Measurements from ENCODE around the gene BTG1. TPM values are rescaled to one million over a fixed set of nuclear protein-coding genes. Genes with fewer than 3 reads are reported as not detected.

The BTG1 gene
- 25.9 and 32.5 TPM in 2 replicates for total RNA-seq (2011; cell fraction: chromatin; rRNA removed; ENCODE audit: low replicate concordance)
- total RNA-seq (2011; cell fraction: nucleolus; rRNA removed), result 9.2 and 10.9 TPM in 2 replicates
- 21.7 and 32.1 TPM in 2 replicates for total RNA-seq (2011; cell fraction: nucleoplasm; rRNA removed)
- 4.3 and 4.5 TPM in 2 replicates for total RNA-seq (2014; rRNA removed)
- total RNA-seq (2014; rRNA removed; fragmentation: Illumina TruSeq; extraction: Trizol), result 8.0 and 9.9 TPM in 2 replicates
- 4.9 and 6.4 TPM in 2 replicates for total RNA-seq (2015; rRNA removed; fragmentation: Illumina TruSeq; extraction: Trizol)
- 28.6 and 29.5 TPM in 2 replicates for total RNA-seq (2021)
- polyA plus RNA-seq (2011; rRNA removed), result 9.0 and 27.0 TPM in 2 replicates
- polyA plus RNA-seq (2011; cell fraction: cytosol; rRNA removed), result 7.9 and 16.8 TPM in 2 replicates
- polyA plus RNA-seq (2011; cell fraction: nucleus; rRNA removed), result 10.7 and 29.8 TPM in 2 replicates
- polyA plus RNA-seq (2012), result 15.3 and 42.8 TPM in 2 replicates
- polyA plus RNA-seq (2014; fragmentation: Illumina TruSeq; extraction: Trizol), result 7.5 and 12.8 TPM in 2 replicates
- polyA plus RNA-seq (2014; fragmentation: Nextera tagmentation; extraction: Ambion mirVana), result 1 to 10 TPM; 3.7 to 4.3 TPM
- 7.1 and 7.4 TPM in 2 replicates for polyA plus RNA-seq (2014; rRNA removed)
- 17.2 and 33.9 TPM in 2 replicates for polyA minus RNA-seq (2011; rRNA and poly(A)+ RNA removed)
- polyA minus RNA-seq (2011; cell fraction: cytosol; rRNA and poly(A)+ RNA removed), result 13.6 and 28.9 TPM in 2 replicates
- polyA minus RNA-seq (2011; cell fraction: nucleus; rRNA and poly(A)+ RNA removed), result 11.0 and 40.8 TPM in 2 replicates
- Bru-seq, nascent RNA, result percentile 96 among the genes with signal in this experiment
- percentile 93 among the genes with signal in this experiment for BruChase-seq, experiment 1, labeled RNA remaining after a 2-hour chase
- percentile 93 among the genes with signal in this experiment for BruChase-seq, experiment 2, labeled RNA remaining after a 6-hour chase
- long read RNA-seq, experiment 1, full-length matches to known transcripts, result 28 of 32 reads
- long read RNA-seq, experiment 1, partial matches to known transcripts, result 0 of 32 reads
- long read RNA-seq, experiment 1, other reads (novel, unspliced or antisense), result 4 of 32 reads
- long read RNA-seq, experiment 2, full-length matches to known transcripts, result 18 of 31 reads
- long read RNA-seq, experiment 2, partial matches to known transcripts, result 0 of 31 reads
- long read RNA-seq, experiment 2, other reads (novel, unspliced or antisense), result 13 of 31 reads
- long read RNA-seq, experiment 3, full-length matches to known transcripts, result 12 of 13 reads
- long read RNA-seq, experiment 3, partial matches to known transcripts, result 0 of 13 reads
- long read RNA-seq, experiment 3, other reads (novel, unspliced or antisense), result 1 of 13 reads

DNA sequence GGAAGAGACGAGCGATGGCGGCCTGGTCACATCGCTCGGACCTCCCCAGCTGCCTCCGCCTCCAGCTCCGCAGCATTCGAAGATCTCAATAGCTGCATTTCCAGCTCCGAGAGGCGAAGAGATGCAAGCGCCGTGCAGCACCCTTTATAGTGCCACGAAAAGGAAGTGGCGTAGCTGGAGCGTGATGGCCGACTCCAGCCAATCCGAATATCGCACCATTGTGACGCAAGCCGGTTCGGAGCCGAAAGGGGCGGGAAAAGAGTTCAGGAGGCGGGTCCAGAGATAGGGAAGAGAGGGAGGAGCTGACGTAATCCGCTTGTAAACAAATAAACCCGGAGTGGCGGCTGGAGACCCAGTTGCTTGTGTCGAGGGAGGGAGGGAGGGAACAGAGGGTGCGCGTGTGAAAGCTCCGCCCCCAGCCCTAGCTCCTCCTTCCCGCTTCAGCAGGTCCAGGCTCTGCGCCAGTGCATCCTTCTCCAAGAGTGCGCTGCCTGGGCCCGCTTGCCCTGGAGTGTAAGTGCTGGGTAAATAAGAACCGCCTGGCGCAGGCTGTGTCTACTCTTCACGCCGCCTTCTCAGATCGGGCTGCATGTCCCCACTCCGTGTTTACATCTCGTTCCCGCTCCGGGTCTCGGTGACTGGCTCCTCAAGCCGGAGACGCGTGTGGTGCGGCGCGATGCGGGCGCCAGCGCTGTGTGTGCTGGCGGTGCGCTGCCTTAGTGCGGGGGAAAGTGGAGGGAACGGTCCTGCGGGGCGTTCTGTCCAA is at the start of gene BTG1:
Gene BTG1, minus strand, starts transcription at position 116 of the 766 bp plus-strand sequence. CDS start 311 bp downstream, outside the sequence.
- Histone ChIP-seq H3K9me3 (replicated peaks; ENCODE audit: control insufficient read depth, insufficient read depth, low read depth, low read length) (no peaks in the 10 kb centered on the region), H3K4me2 (ENCODE audit: insufficient read depth, low read length) (peak within 1 kb of the TSS; percentile 96), H3K4me3 (peak within 1 kb of the TSS; percentile 88), H4K20me1 (replicated peaks; ENCODE audit: control insufficient read depth, insufficient read depth, low read length) (peaks cover 26% of the 10 kb centered on the region), H3K9ac (ENCODE audit: insufficient read depth in 1 of 2, low read depth in 2 of 2, low read length in 2 of 2) (peak within 1 kb of the TSS; percentile 82 to 94), H3K79me2 (ENCODE audit: control insufficient read depth, insufficient read depth, low read length) (peaks cover 62% of the 10 kb centered on the region), H3K9me1 (ENCODE audit: control insufficient read depth, insufficient read depth, low read length) (no peaks in the 10 kb centered on the region), H3K36me3 (ENCODE audit: control insufficient read depth, insufficient read depth, low read length) (peaks cover 35% of the 10 kb centered on the region), H3K27me3 (ENCODE audit: control insufficient read depth in 2 of 2, insufficient read depth in 2 of 2, low read length in 2 of 2) (no peaks in the 10 kb centered on the region), H3K27ac (ENCODE audit: extremely low read depth, low read depth, low read length) (peak within 1 kb of the TSS; percentile 87), H3K4me1 (replicated peaks in 1 of 2; ENCODE audit: control insufficient read depth in 2 of 2, insufficient read depth in 2 of 2, low read length in 2 of 2) (peaks cover 20 to 25% of the 10 kb centered on the region in 2 experiments), H2AFZ (ENCODE audit: low read depth, low read length) (peak within 1 kb of the TSS; percentile 88)
- ATAC-seq, result peak; percentile 76
- in situ Hi-C loops (cut with MboI) (loop anchor here (5.0 kb wide), 1 partner anchor 421 kb away; no protein-coding TSS in a partner anchor), intact Hi-C loops (cut with micrococcal nuclease) (loop anchor here (2.0 to 10.0 kb wide), 8 partner anchors 86 to 763 kb away; no protein-coding TSS in a partner anchor)
- TSS peak; percentile 81 for BruUV-seq (replicated peaks)
- DNase-seq (ENCODE audit: extremely low read depth in 1 of 4, low spot score in 3 of 4), result peak; percentile 92 to 99 (median 96)
- WGBS (ENCODE audit: insufficient coverage, low coverage, missing lambda C conversion rate), result under 1% methylated on average over 51 of the region's 61 CpGs
- ChIA-PET POLR2A (interaction anchor here (0.6 to 3.8 kb wide), 102 partner anchors 8 to 1164 kb away, joined by 3 to 47 read pairs (median 4); partner anchors contain the start of gene EEA1), CTCF (ENCODE audit: low intra/inter-chr PET ratio) (interaction anchor here (0.7 kb wide), 1 partner anchor 425 kb away, joined by 3 read pairs; no protein-coding TSS in a partner anchor)
- FAIRE-seq, result peak; percentile 97
- no peak for TF ChIP-seq ZNF274 (IDR thresholded peaks at IDR 0.05; ENCODE audit: borderline replicate concordance, low read depth, low read length)
- TF ChIP-seq ZNF146 (CRISPR knock-in tag; IDR thresholded peaks at IDR 0.05; ENCODE audit: unreplicated experiment), result no peak
- TF ChIP-seq MAZ (CRISPR knock-in tag; conservative IDR thresholded peaks at IDR 0.05 in 1 of 2, IDR thresholded peaks at IDR 0.05 in 1 of 2), result peak in 1 of 2 experiments; percentile 61; a peak in 3 of 4 replicates
- TF ChIP-seq CXXC5 (CRISPR knock-in tag; IDR thresholded peaks at IDR 0.05), result peak; percentile 88
- no peak for TF ChIP-seq ZNF217 (CRISPR knock-in tag; IDR thresholded peaks at IDR 0.05)

All from K562 (cell line).